PC-9 (cell line): ENCODE measurements around the gene FUT6.

Source experiments
- EZH2 ChIP-seq: fragments of 200-600 bp; sonication (generic); IDR thresholded peaks from 2 replicates; pipeline ENCODE4 v1.8.0; 2017; ENCODE audit warnings: antibody characterized with exemption, low read depth
- TF ChIP-seq, protein P1 (sequence below): fragments of 200-600 bp; sonication (generic); conservative IDR thresholded peaks from 2 replicates; pipeline ENCODE4 v1.6.1; 2017; ENCODE audit warnings: mixed run types, antibody characterized with exemption, mild to moderate bottlenecking, moderate library complexity

DNA sequence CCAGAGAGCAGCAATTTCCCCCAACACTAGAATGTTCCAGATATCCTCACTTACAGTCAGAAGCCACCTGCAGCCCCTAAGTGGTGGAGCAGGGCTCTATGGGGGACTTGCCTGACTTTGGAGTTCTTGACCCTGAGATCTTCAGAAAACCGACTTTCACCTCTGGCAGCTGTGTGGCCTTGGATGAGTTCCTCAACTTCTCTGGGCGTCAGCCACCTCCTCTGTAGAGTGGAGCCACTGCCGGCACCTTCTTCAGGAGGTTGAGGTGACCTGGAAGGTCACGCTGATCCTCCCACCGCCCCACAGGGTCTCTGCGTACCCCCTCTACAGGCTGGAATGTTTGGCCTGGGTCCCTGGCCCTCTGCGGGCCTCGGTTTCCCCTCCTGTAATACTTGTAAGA, 37.9 kb upstream of the FUT6 start:
- TF ChIP-seq, protein P1, sequence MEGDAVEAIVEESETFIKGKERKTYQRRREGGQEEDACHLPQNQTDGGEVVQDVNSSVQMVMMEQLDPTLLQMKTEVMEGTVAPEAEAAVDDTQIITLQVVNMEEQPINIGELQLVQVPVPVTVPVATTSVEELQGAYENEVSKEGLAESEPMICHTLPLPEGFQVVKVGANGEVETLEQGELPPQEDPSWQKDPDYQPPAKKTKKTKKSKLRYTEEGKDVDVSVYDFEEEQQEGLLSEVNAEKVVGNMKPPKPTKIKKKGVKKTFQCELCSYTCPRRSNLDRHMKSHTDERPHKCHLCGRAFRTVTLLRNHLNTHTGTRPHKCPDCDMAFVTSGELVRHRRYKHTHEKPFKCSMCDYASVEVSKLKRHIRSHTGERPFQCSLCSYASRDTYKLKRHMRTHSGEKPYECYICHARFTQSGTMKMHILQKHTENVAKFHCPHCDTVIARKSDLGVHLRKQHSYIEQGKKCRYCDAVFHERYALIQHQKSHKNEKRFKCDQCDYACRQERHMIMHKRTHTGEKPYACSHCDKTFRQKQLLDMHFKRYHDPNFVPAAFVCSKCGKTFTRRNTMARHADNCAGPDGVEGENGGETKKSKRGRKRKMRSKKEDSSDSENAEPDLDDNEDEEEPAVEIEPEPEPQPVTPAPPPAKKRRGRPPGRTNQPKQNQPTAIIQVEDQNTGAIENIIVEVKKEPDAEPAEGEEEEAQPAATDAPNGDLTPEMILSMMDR, result no peak
- TF ChIP-seq EZH2, result no peak
